ENCODE results near the gene EEFSEC.

EEFSEC gene

GRCh38 chr3:128395500-128396162 lies 242.3 kb downstream of the EEFSEC start:
- no peaks in the 10 kb centered on the region for H3K27me3 ChIP-seq (ENCODE audit: low read depth, low read length)
- H3K27ac ChIP-seq (ENCODE audit: low read length), result no peak overlapping the region
- H3K4me1 ChIP-seq (ENCODE audit: control insufficient read depth in 1 of 2, insufficient read depth in 2 of 2, low read length in 2 of 2), result peaks cover 0 to 10% of the 10 kb centered on the region in 2 donors
- no peaks in the 10 kb centered on the region for H3K36me3 ChIP-seq (ENCODE audit: control insufficient read depth in 1 of 2, insufficient read depth in 2 of 2, low read length in 2 of 2)
- H3K9me3 ChIP-seq (ENCODE audit: control insufficient read depth in 1 of 2, low read length in 2 of 2), result no peaks in the 10 kb centered on the region
- H3K4me3 ChIP-seq (ENCODE audit: low read depth in 1 of 2, low read length in 2 of 2), result no peak overlapping the region

GRCh38 chr3:128397484-128397883 lies 244.2 kb downstream of the EEFSEC start:
- H3K4me3 ChIP-seq (ENCODE audit: low read depth in 1 of 2, low read length in 2 of 2), result no peak overlapping the region
- no peak overlapping the region for H3K27ac ChIP-seq (ENCODE audit: low read length)
- H3K36me3 ChIP-seq (ENCODE audit: control insufficient read depth in 1 of 2, insufficient read depth in 2 of 2, low read length in 2 of 2), result no peaks in the 10 kb centered on the region
- no peaks in the 10 kb centered on the region for H3K27me3 ChIP-seq (ENCODE audit: low read depth, low read length)
- H3K4me1 ChIP-seq (ENCODE audit: control insufficient read depth in 1 of 2, insufficient read depth in 2 of 2, low read length in 2 of 2), result peaks cover 0 to 10% of the 10 kb centered on the region in 2 donors
- H3K9me3 ChIP-seq (ENCODE audit: control insufficient read depth in 1 of 2, low read length in 2 of 2), result no peaks in the 10 kb centered on the region

GRCh38 chr3:128398586-128398985 lies 245.3 kb downstream of the EEFSEC start:
- peaks cover 0 to 10% of the 10 kb centered on the region in 2 donors for H3K4me1 ChIP-seq (ENCODE audit: control insufficient read depth in 1 of 2, insufficient read depth in 2 of 2, low read length in 2 of 2)
- no peaks in the 10 kb centered on the region for H3K9me3 ChIP-seq (ENCODE audit: control insufficient read depth in 1 of 2, low read length in 2 of 2)
- H3K4me3 ChIP-seq (ENCODE audit: low read depth in 1 of 2, low read length in 2 of 2), result no peak overlapping the region
- H3K36me3 ChIP-seq (ENCODE audit: control insufficient read depth in 1 of 2, insufficient read depth in 2 of 2, low read length in 2 of 2), result no peaks in the 10 kb centered on the region
- H3K27ac ChIP-seq (ENCODE audit: low read length), result no peak overlapping the region
- no peaks in the 10 kb centered on the region for H3K27me3 ChIP-seq (ENCODE audit: low read depth, low read length)

GRCh38 chr3:128399221-128399915 lies 246.1 kb downstream of the EEFSEC start:
- H3K27me3 ChIP-seq (ENCODE audit: low read depth, low read length), result no peaks in the 10 kb centered on the region
- no peak overlapping the region for H3K4me3 ChIP-seq (ENCODE audit: low read depth in 1 of 2, low read length in 2 of 2)
- peaks cover 0 to 10% of the 10 kb centered on the region in 2 donors for H3K4me1 ChIP-seq (ENCODE audit: control insufficient read depth in 1 of 2, insufficient read depth in 2 of 2, low read length in 2 of 2)
- no peak overlapping the region for H3K27ac ChIP-seq (ENCODE audit: low read length)
- H3K36me3 ChIP-seq (ENCODE audit: control insufficient read depth in 1 of 2, insufficient read depth in 2 of 2, low read length in 2 of 2), result no peaks in the 10 kb centered on the region
- no peaks in the 10 kb centered on the region for H3K9me3 ChIP-seq (ENCODE audit: control insufficient read depth in 1 of 2, low read length in 2 of 2)

GRCh38 chr3:128400671-128401070 lies 247.4 kb downstream of the EEFSEC start:
- Histone ChIP-seq H3K4me3 (ENCODE audit: low read depth in 1 of 2, low read length in 2 of 2) (no peak overlapping the region), H3K4me1 (ENCODE audit: control insufficient read depth in 1 of 2, insufficient read depth in 2 of 2, low read length in 2 of 2) (no peaks in the 10 kb centered on the region), H3K27ac (ENCODE audit: low read length) (no peak overlapping the region)

GRCh38 chr3:128402319-128402718 lies 249.0 kb downstream of the EEFSEC start:
- no peaks in the 10 kb centered on the region for H3K9me3 ChIP-seq (ENCODE audit: control insufficient read depth in 1 of 2, low read length in 2 of 2)
- no peak overlapping the region for H3K4me3 ChIP-seq (ENCODE audit: low read depth in 1 of 2, low read length in 2 of 2)
- no peaks in the 10 kb centered on the region for H3K36me3 ChIP-seq (ENCODE audit: control insufficient read depth in 1 of 2, insufficient read depth in 2 of 2, low read length in 2 of 2)
- no peaks in the 10 kb centered on the region for H3K4me1 ChIP-seq (ENCODE audit: control insufficient read depth in 1 of 2, insufficient read depth in 2 of 2, low read length in 2 of 2)
- H3K27ac ChIP-seq (ENCODE audit: low read length), result no peak overlapping the region
- no peaks in the 10 kb centered on the region for H3K27me3 ChIP-seq (ENCODE audit: low read depth, low read length)

More at GRCh38 chr3:128400671-128401070, 247.4 kb downstream of the EEFSEC start:
- Histone ChIP-seq H3K27me3 (ENCODE audit: low read depth, low read length) (no peaks in the 10 kb centered on the region), H3K9me3 (ENCODE audit: control insufficient read depth in 1 of 2, low read length in 2 of 2) (no peaks in the 10 kb centered on the region), H3K36me3 (ENCODE audit: control insufficient read depth in 1 of 2, insufficient read depth in 2 of 2, low read length in 2 of 2) (no peaks in the 10 kb centered on the region)

- no peak overlapping the region for H3K4me3 ChIP-seq (ENCODE audit: low read depth in 1 of 2, low read length in 2 of 2)
- no peak overlapping the region for H3K27ac ChIP-seq (ENCODE audit: low read length)
- H3K4me1 ChIP-seq (ENCODE audit: control insufficient read depth in 1 of 2, insufficient read depth in 2 of 2, low read length in 2 of 2), result no peaks in the 10 kb centered on the region
- H3K27me3 ChIP-seq (ENCODE audit: low read depth, low read length), result no peaks in the 10 kb centered on the region
- no peaks in the 10 kb centered on the region for H3K9me3 ChIP-seq (ENCODE audit: control insufficient read depth in 1 of 2, low read length in 2 of 2)
- no peaks in the 10 kb centered on the region for H3K36me3 ChIP-seq (ENCODE audit: control insufficient read depth in 1 of 2, insufficient read depth in 2 of 2, low read length in 2 of 2)
Observed at GRCh38 chr3:128402998-128403397, 249.7 kb downstream of the EEFSEC start.

- Histone ChIP-seq H3K36me3 (ENCODE audit: control insufficient read depth in 1 of 2, insufficient read depth in 2 of 2, low read length in 2 of 2) (no peaks in the 10 kb centered on the region), H3K4me1 (ENCODE audit: control insufficient read depth in 1 of 2, insufficient read depth in 2 of 2, low read length in 2 of 2) (no peaks in the 10 kb centered on the region), H3K9me3 (ENCODE audit: control insufficient read depth in 1 of 2, low read length in 2 of 2) (no peaks in the 10 kb centered on the region), H3K27ac (ENCODE audit: low read length) (no peak overlapping the region), H3K27me3 (ENCODE audit: low read depth, low read length) (no peaks in the 10 kb centered on the region), H3K4me3 (ENCODE audit: low read depth in 1 of 2, low read length in 2 of 2) (no peak overlapping the region)
Observed at GRCh38 chr3:128404276-128405068, 251.2 kb downstream of the EEFSEC start.

- Histone ChIP-seq H3K4me3 (ENCODE audit: low read depth in 1 of 2, low read length in 2 of 2) (no peak overlapping the region), H3K36me3 (ENCODE audit: control insufficient read depth in 1 of 2, insufficient read depth in 2 of 2, low read length in 2 of 2) (no peaks in the 10 kb centered on the region), H3K4me1 (ENCODE audit: control insufficient read depth in 1 of 2, insufficient read depth in 2 of 2, low read length in 2 of 2) (no peaks in the 10 kb centered on the region), H3K27ac (ENCODE audit: low read length) (no peak overlapping the region), H3K27me3 (ENCODE audit: low read depth, low read length) (no peaks in the 10 kb centered on the region), H3K9me3 (ENCODE audit: control insufficient read depth in 1 of 2, low read length in 2 of 2) (no peaks in the 10 kb centered on the region)
Observed at GRCh38 chr3:128405554-128406277, 252.4 kb downstream of the EEFSEC start.

GRCh38 chr3:128407247-128407646 lies 254.0 kb downstream of the EEFSEC start:
- Histone ChIP-seq H3K36me3 (ENCODE audit: control insufficient read depth in 1 of 2, insufficient read depth in 2 of 2, low read length in 2 of 2) (no peaks in the 10 kb centered on the region), H3K27me3 (ENCODE audit: low read depth, low read length) (no peaks in the 10 kb centered on the region), H3K9me3 (ENCODE audit: control insufficient read depth in 1 of 2, low read length in 2 of 2) (no peaks in the 10 kb centered on the region), H3K4me1 (ENCODE audit: control insufficient read depth in 1 of 2, insufficient read depth in 2 of 2, low read length in 2 of 2) (no peaks in the 10 kb centered on the region), H3K27ac (ENCODE audit: low read length) (no peak overlapping the region), H3K4me3 (ENCODE audit: low read depth in 1 of 2, low read length in 2 of 2) (no peak overlapping the region)
